ENCODE results near the gene PDZD7. TPM values are rescaled to one million over a fixed set of nuclear protein-coding genes. Genes with fewer than 3 reads are reported as not detected.

PDZD7 gene
- total RNA-seq, 1 donor from 2014 or later = 1.6 TPM

DNA sequence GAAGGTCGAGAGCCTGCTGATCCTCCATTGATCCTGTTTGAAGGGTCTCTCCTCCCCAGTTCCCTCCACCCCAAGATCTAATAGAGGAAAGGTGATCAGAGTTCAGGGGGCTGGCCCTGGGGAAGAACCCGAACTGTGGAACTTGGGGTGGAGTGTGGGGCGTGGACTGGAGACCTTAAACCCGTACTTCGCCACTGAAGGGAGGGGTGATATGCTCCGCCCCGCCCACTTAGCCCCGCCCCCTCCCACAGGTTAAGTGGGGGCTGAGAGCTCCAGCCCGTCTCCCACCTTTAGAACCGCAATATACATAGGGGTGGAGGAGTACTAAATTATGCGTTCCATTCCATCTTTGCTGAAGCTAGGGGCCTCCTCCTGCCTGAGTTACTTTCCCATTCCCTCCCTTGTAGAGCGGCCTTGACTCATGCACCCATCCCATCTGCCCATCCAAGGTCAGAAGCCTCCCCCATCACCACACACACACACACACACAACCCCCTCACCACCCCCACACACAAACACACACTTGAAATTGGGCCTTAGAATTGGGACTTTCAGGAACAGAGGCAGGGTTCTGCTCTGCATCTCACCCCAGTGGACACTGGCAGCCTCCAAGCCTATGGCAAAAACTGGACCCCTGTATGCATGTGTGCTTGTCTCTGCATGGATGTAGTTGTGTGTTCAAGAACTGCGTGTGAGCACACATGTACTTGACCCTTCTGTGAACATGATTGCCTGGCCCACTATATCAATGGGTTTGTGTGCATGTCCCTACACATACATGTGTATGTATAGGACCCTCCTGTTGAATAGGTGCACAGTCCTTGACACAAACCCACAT lies 60.6 kb downstream of the PDZD7 start:
- H3K9me3 ChIP-seq = no peaks in the 10 kb centered on the region
- DNase-seq (no peak), ATAC-seq (peak; percentile 60)
- intact Hi-C loops (cut with DNase I) = no loop called here
- peaks cover 13% of the 10 kb centered on the region for H3K4me1 ChIP-seq
- no peak for TF ChIP-seq CTCF (IDR thresholded peaks at IDR 0.05)
- H3K27me3 ChIP-seq = no peaks in the 10 kb centered on the region
- peak overlapping the region; percentile 66 for H3K4me3 ChIP-seq
- no peak overlapping the region for H3K27ac ChIP-seq
- peaks cover 10% of the 10 kb centered on the region for H3K36me3 ChIP-seq

DNA sequence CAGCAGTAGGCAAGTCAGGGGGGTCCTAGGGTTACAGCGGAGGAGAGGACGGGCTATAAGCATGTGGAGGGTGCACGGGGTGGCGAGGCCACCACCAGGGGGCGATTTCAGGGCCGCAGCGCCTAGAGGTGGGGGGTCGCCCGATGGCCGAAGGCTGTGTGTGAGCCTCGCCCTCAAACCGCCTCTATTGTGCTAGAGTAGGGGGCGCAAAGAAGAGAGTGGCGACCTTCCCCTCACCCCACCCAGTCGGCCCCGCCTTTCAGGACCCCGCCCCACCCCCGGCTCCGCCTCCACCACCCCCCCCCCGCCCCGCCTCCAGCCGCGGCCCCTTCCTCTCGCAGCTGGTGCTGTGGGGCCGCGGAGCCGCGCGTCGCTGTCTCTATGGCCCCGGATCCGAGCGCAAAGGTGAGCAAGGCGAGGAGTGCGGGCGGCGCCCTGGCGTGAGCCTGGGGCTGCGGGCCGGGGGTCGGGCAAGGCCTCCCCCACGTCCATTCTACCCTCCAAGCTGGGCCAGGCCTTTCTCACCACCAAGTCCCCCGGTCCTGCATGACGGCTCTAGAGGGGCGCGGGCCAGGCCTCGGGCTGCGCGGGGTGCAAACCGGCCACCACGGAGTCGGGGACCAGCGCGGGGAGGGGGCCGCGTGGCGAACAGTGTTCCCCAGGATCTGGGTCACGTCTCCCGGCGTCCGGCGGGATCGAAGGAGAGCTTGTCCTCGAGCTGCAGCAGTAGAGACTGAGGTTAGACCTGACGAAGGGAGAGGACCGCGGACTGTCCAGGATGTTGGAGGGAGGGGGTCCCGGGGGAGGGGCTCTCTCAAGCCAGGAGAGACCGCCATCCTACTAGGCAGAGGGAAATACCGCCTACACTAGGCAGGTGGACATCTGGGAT lies 61.5 kb downstream of the PDZD7 start, which contains the start of gene SEMA4G:
TSS of gene SEMA4G (plus strand) at position 318 of the 889 bp plus-strand sequence. CDS start 3,409 bp downstream, outside the sequence.
- peaks cover 13% of the 10 kb centered on the region for H3K4me1 ChIP-seq
- TF ChIP-seq CTCF (IDR thresholded peaks at IDR 0.05) = peak; percentile 70
- DNase-seq (peak; percentile 77), ATAC-seq (peak; percentile 78)
- H3K9me3 ChIP-seq = no peaks in the 10 kb centered on the region
- H3K27ac ChIP-seq = no peak within 1 kb of the TSS
- H3K36me3 ChIP-seq = peaks cover 14% of the 10 kb centered on the region
- intact Hi-C loops (cut with DNase I) = no loop called here
- no peaks in the 10 kb centered on the region for H3K27me3 ChIP-seq
- peak within 1 kb of the TSS; percentile 66 for H3K4me3 ChIP-seq

DNA sequence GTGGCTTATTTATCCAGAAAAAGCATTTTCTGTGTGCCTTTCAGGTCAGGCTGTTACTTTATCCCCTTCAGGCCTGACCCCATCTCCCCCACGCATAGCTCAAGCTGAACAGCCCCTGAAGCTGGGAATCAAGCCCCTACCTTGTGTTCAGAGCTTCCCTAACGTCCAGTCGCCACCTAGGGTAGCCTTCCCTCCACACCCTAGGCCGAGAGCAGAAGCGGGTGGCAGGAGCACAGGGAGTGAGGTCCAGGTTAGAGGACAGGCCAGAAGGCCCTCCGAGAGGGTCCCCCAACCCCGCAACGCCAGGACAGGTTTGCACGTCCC lies 62.1 kb downstream of the PDZD7 start:
- H3K36me3 ChIP-seq = peaks cover 20% of the 10 kb centered on the region
- H3K9me3 ChIP-seq = no peaks in the 10 kb centered on the region
- no peaks in the 10 kb centered on the region for H3K27me3 ChIP-seq
- intact Hi-C loops (cut with DNase I) = no loop called here
- ATAC-seq = no peak
- H3K4me3 ChIP-seq = peak overlapping the region; percentile 66
- H3K27ac ChIP-seq = no peak overlapping the region
- TF ChIP-seq CTCF (IDR thresholded peaks at IDR 0.05) = no peak
- no peak for DNase-seq
- peaks cover 13% of the 10 kb centered on the region for H3K4me1 ChIP-seq

GRCh38 chr10:100968062-100968736 lies 62.7 kb downstream of the PDZD7 start:
- peaks cover 26% of the 10 kb centered on the region for H3K36me3 ChIP-seq
- no peak for DNase-seq
- intact Hi-C loops (cut with DNase I) = no loop called here
- no peak for ATAC-seq
- H3K27ac ChIP-seq = no peak overlapping the region
- peaks cover 13% of the 10 kb centered on the region for H3K4me1 ChIP-seq
- no peaks in the 10 kb centered on the region for H3K9me3 ChIP-seq
- H3K27me3 ChIP-seq = no peaks in the 10 kb centered on the region
- TF ChIP-seq CTCF (IDR thresholded peaks at IDR 0.05) = no peak
- no peak overlapping the region for H3K4me3 ChIP-seq

DNA sequence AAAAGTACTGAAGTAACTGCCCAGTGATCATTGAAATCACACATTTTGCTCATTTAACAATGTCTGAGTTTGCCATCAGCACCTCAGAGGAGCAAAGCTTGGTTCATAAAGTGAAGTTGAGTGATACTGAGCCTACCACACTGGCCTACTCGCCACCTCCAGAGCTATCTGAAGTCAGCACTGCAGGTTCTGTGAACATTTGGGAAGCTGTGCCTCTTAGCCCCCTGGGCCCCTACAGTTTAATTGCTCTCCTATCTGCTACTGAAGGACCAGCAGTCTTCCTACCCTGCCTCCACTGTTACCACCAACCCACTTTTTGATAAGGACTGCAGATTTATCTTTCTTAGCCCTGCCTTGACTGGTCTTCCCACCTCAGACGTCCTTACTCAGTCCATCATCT lies 63.6 kb downstream of the PDZD7 start:
- TF ChIP-seq CTCF (IDR thresholded peaks at IDR 0.05) = no peak
- intact Hi-C loops (cut with DNase I) = no loop called here
- no peak for DNase-seq

More for the DNA sequence above, 63.6 kb downstream of the PDZD7 start:
- no peaks in the 10 kb centered on the region for H3K27me3 ChIP-seq
- no peak overlapping the region for H3K27ac ChIP-seq
- H3K36me3 ChIP-seq = peaks cover 35% of the 10 kb centered on the region
- H3K4me1 ChIP-seq = peaks cover 13% of the 10 kb centered on the region
- H3K4me3 ChIP-seq = no peak overlapping the region
- no peaks in the 10 kb centered on the region for H3K9me3 ChIP-seq
- no peak for ATAC-seq
